Amniotic stem cell (primary cell): ENCODE measurements around the gene BDKRB2.

ENCODE experiments used
- DNase-seq: peaks from one replicate; lab custom pipeline; 2025; lab: John Stamatoyannopoulos, UW

BDKRB2 gene

GRCh38 chr14:96270565-96271420 lies 66.2 kb downstream of the BDKRB2 start:
- DNase-seq, result no peak

- no peak for DNase-seq
These were observed 66.8 kb downstream of the BDKRB2 start for GRCh38 chr14:96271421-96271762.

- no peak for DNase-seq
These were observed 68.3 kb downstream of the BDKRB2 start for GRCh38 chr14:96272777-96273473.

- no peak for DNase-seq
These were observed 69.0 kb downstream of the BDKRB2 start for GRCh38 chr14:96273629-96274028.

GRCh38 chr14:96274122-96274521 lies 69.5 kb downstream of the BDKRB2 start:
- no peak for DNase-seq

- no peak for DNase-seq
These were observed 69.9 kb downstream of the BDKRB2 start for GRCh38 chr14:96274543-96274942.

GRCh38 chr14:96275177-96276112 lies 70.8 kb downstream of the BDKRB2 start:
- peak; percentile 41 for DNase-seq

- no peak for DNase-seq
These were observed 73.3 kb downstream of the BDKRB2 start for GRCh38 chr14:96277890-96278289.

- DNase-seq, result no peak
These were observed 74.9 kb downstream of the BDKRB2 start for GRCh38 chr14:96279564-96279963.

- DNase-seq, result no peak
These were observed 75.5 kb downstream of the BDKRB2 start for GRCh38 chr14:96280104-96280503.

- DNase-seq, result no peak
These were observed 76.8 kb downstream of the BDKRB2 start for GRCh38 chr14:96281486-96281885.

GRCh38 chr14:96284008-96284407 lies 79.4 kb downstream of the BDKRB2 start:
- DNase-seq, result no peak

- no peak for DNase-seq
These were observed 79.8 kb downstream of the BDKRB2 start for GRCh38 chr14:96284430-96284829.

GRCh38 chr14:96285667-96286066 lies 81.0 kb downstream of the BDKRB2 start:
- no peak for DNase-seq

GRCh38 chr14:96286251-96286650 lies 81.6 kb downstream of the BDKRB2 start:
- DNase-seq, result no peak

GRCh38 chr14:96287856-96288255 lies 83.2 kb downstream of the BDKRB2 start:
- no peak for DNase-seq
